ENCODE measurements around the gene PTPRO.
"Not testable (repeated sequence)": the region's sequence is repeated elsewhere in the genome, so short reads cannot be mapped to it uniquely, and the experiment has no call there.

The PTPRO gene

GRCh38 chr12:15616495-15616894 lies 294.2 kb downstream of the PTPRO start:
- H3K4me3 Mint-ChIP-seq, H3K27ac Mint-ChIP-seq: not testable (repeated sequence)
- peaks cover 14% of the 10 kb centered on the region for H3K9me3 Mint-ChIP-seq

GRCh38 chr12:15620741-15621539 lies 298.6 kb downstream of the PTPRO start:
- DNase-seq: no peak
- Mint-ChIP-seq H3K4me1 (ENCODE audit: low read depth) (no peaks in the 10 kb centered on the region), H3K36me3 (ENCODE audit: low read depth) (no peaks in the 10 kb centered on the region), H3K27ac (no peak overlapping the region), H3K4me3 (no peak overlapping the region), H3K27me3 (peaks cover 8% of the 10 kb centered on the region), H3K9me3 (no peaks in the 10 kb centered on the region)

More at GRCh38 chr12:15616495-15616894, 294.2 kb downstream of the PTPRO start:
- not testable (repeated sequence) for DNase-seq; H3K36me3 Mint-ChIP-seq (ENCODE audit: low read depth); H3K4me1 Mint-ChIP-seq (ENCODE audit: low read depth)
- H3K27me3 Mint-ChIP-seq: peaks cover 20% of the 10 kb centered on the region

- no peak for DNase-seq
- H3K9me3 Mint-ChIP-seq: no peaks in the 10 kb centered on the region
- no peak overlapping the region for H3K27ac Mint-ChIP-seq
- peaks cover 2% of the 10 kb centered on the region for H3K4me1 Mint-ChIP-seq (ENCODE audit: low read depth)
- no peak overlapping the region for H3K4me3 Mint-ChIP-seq
- no peaks in the 10 kb centered on the region for H3K36me3 Mint-ChIP-seq (ENCODE audit: low read depth)
- no peaks in the 10 kb centered on the region for H3K27me3 Mint-ChIP-seq
These were observed 302.8 kb downstream of the PTPRO start for GRCh38 chr12:15625075-15625474.

- no peaks in the 10 kb centered on the region for H3K9me3 Mint-ChIP-seq
- H3K36me3 Mint-ChIP-seq (ENCODE audit: low read depth): no peaks in the 10 kb centered on the region
- no peak overlapping the region for H3K27ac Mint-ChIP-seq
- DNase-seq: no peak
- no peaks in the 10 kb centered on the region for H3K27me3 Mint-ChIP-seq
- no peak overlapping the region for H3K4me3 Mint-ChIP-seq
- H3K4me1 Mint-ChIP-seq (ENCODE audit: low read depth): peaks cover 2% of the 10 kb centered on the region
These were observed 306.0 kb downstream of the PTPRO start for GRCh38 chr12:15627995-15628945.

- no peak overlapping the region for H3K4me3 Mint-ChIP-seq
- H3K27me3 Mint-ChIP-seq: no peaks in the 10 kb centered on the region
- H3K4me1 Mint-ChIP-seq (ENCODE audit: low read depth): peaks cover 2% of the 10 kb centered on the region
- no peak for DNase-seq
- no peak overlapping the region for H3K27ac Mint-ChIP-seq
- H3K9me3 Mint-ChIP-seq: no peaks in the 10 kb centered on the region
- H3K36me3 Mint-ChIP-seq (ENCODE audit: low read depth): no peaks in the 10 kb centered on the region
These were observed 306.8 kb downstream of the PTPRO start for GRCh38 chr12:15629108-15629507.

GRCh38 chr12:15629761-15630160 lies 307.5 kb downstream of the PTPRO start:
- DNase-seq: no peak
- Mint-ChIP-seq H3K9me3 (no peaks in the 10 kb centered on the region), H3K27me3 (no peaks in the 10 kb centered on the region), H3K36me3 (ENCODE audit: low read depth) (no peaks in the 10 kb centered on the region), H3K4me3 (no peak overlapping the region), H3K4me1 (ENCODE audit: low read depth) (peaks cover 2% of the 10 kb centered on the region), H3K27ac (no peak overlapping the region)

GRCh38 chr12:15631007-15631715 lies 308.9 kb downstream of the PTPRO start:
- no peak for DNase-seq
- Mint-ChIP-seq H3K4me1 (ENCODE audit: low read depth) (peaks cover 2% of the 10 kb centered on the region), H3K9me3 (no peaks in the 10 kb centered on the region), H3K4me3 (no peak overlapping the region), H3K36me3 (ENCODE audit: low read depth) (no peaks in the 10 kb centered on the region), H3K27me3 (no peaks in the 10 kb centered on the region), H3K27ac (no peak overlapping the region)

GRCh38 chr12:15632708-15633107 lies 310.4 kb downstream of the PTPRO start:
- Mint-ChIP-seq H3K4me3 (no peak overlapping the region), H3K9me3 (no peaks in the 10 kb centered on the region), H3K4me1 (ENCODE audit: low read depth) (peaks cover 2% of the 10 kb centered on the region), H3K27me3 (no peaks in the 10 kb centered on the region), H3K36me3 (ENCODE audit: low read depth) (no peaks in the 10 kb centered on the region), H3K27ac (no peak overlapping the region)
- no peak for DNase-seq

GRCh38 chr12:15633201-15633600 lies 310.9 kb downstream of the PTPRO start:
- Mint-ChIP-seq H3K36me3 (ENCODE audit: low read depth) (no peaks in the 10 kb centered on the region), H3K27me3 (no peaks in the 10 kb centered on the region), H3K4me3 (no peak overlapping the region), H3K27ac (no peak overlapping the region), H3K4me1 (ENCODE audit: low read depth) (peaks cover under 1% of the 10 kb centered on the region), H3K9me3 (no peaks in the 10 kb centered on the region)
- DNase-seq: no peak

- H3K27me3 Mint-ChIP-seq: no peaks in the 10 kb centered on the region
- no peak overlapping the region for H3K4me3 Mint-ChIP-seq
- H3K4me1 Mint-ChIP-seq (ENCODE audit: low read depth): no peaks in the 10 kb centered on the region
- no peak overlapping the region for H3K27ac Mint-ChIP-seq
- H3K36me3 Mint-ChIP-seq (ENCODE audit: low read depth): no peaks in the 10 kb centered on the region
- DNase-seq: no peak
- H3K9me3 Mint-ChIP-seq: no peaks in the 10 kb centered on the region
These were observed 311.8 kb downstream of the PTPRO start for GRCh38 chr12:15634010-15634683.

- H3K36me3 Mint-ChIP-seq (ENCODE audit: low read depth): no peaks in the 10 kb centered on the region
- no peaks in the 10 kb centered on the region for H3K9me3 Mint-ChIP-seq
- H3K27ac Mint-ChIP-seq: no peak overlapping the region
- H3K4me3 Mint-ChIP-seq: no peak overlapping the region
- H3K4me1 Mint-ChIP-seq (ENCODE audit: low read depth): no peaks in the 10 kb centered on the region
- no peak for DNase-seq
- H3K27me3 Mint-ChIP-seq: no peaks in the 10 kb centered on the region
These were observed 314.0 kb downstream of the PTPRO start for GRCh38 chr12:15636060-15636890.

GRCh38 chr12:15638231-15638630 lies 315.9 kb downstream of the PTPRO start:
- Mint-ChIP-seq H3K27ac (no peak overlapping the region), H3K27me3 (no peaks in the 10 kb centered on the region), H3K9me3 (no peaks in the 10 kb centered on the region), H3K36me3 (ENCODE audit: low read depth) (no peaks in the 10 kb centered on the region), H3K4me1 (ENCODE audit: low read depth) (no peaks in the 10 kb centered on the region), H3K4me3 (no peak overlapping the region)
- DNase-seq: no peak

GRCh38 chr12:15644700-15645099 lies 322.4 kb downstream of the PTPRO start:
- Mint-ChIP-seq H3K4me1 (ENCODE audit: low read depth) (no peaks in the 10 kb centered on the region), H3K36me3 (ENCODE audit: low read depth) (no peaks in the 10 kb centered on the region), H3K27ac (no peak overlapping the region), H3K27me3 (no peaks in the 10 kb centered on the region), H3K4me3 (no peak overlapping the region), H3K9me3 (no peaks in the 10 kb centered on the region)
- DNase-seq: no peak

All from activated T-cell treated with anti-CD3 and anti-CD28 coated beads, Interleukin-2, amount 50 U/mL, for 24 hours (primary cell).